ENCODE data around the gene DLG2. TPM values are rescaled to one million over a fixed set of nuclear protein-coding genes. Genes with fewer than 3 reads are reported as not detected.
A peak's percentile ranks its signal among the peaks of the same experiment; 100 is the strongest.

DLG2 gene
- total and polyA plus RNA-seq, 2 of the 8 experiments (the other 6 are each of a cell fraction or from before 2014, with no cell fraction given) = 1.7 to 14.3 TPM

GRCh38 chr11:84675396-84676025 is 951.6 kb downstream of the DLG2 start:
- WGBS, 2 experiments (ENCODE audit: extremely low coverage in 1 of 2, insufficient coverage in 1 of 2, insufficient read length in 1 of 2, insufficient replicate concordance in 2 of 2, low coverage in 1 of 2, low lambda C conversion rate in 2 of 2, missing lambda C conversion rate in 1 of 2) = 92% methylated on average over 5 of the region's 5 CpGs; no CpG with 5 or more reads in 1 of the 2 experiments
- no peak overlapping the region for H3K18ac ChIP-seq (ENCODE audit: extremely low read depth, low read length)
- no peak overlapping the region for H2BK20ac ChIP-seq (ENCODE audit: low read length)
- H3K27ac ChIP-seq (ENCODE audit: low read depth, low read length) = no peak overlapping the region
- H3K4me2 ChIP-seq (ENCODE audit: insufficient read depth in 1 of 2, low read depth in 2 of 2, low read length in 2 of 2) = no peak overlapping the region
- H3K14ac ChIP-seq (ENCODE audit: insufficient read length) = no peak overlapping the region
- no peaks in the 10 kb centered on the region for H3K23me2 ChIP-seq (ENCODE audit: low read depth, low read length)
- H2BK12ac ChIP-seq (ENCODE audit: low read depth, low read length) = peak overlapping the region; percentile 0; the same call in 1 of the 2 replicates
- DNase-seq (ENCODE audit: low read depth in 1 of 2, low spot score in 2 of 2) (no peak), FAIRE-seq (no peak)
- no peak overlapping the region for H2BK15ac ChIP-seq (ENCODE audit: low read length)
- TF ChIP-seq, protein P1, sequence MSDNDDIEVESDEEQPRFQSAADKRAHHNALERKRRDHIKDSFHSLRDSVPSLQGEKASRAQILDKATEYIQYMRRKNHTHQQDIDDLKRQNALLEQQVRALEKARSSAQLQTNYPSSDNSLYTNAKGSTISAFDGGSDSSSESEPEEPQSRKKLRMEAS (IDR thresholded peaks at IDR 0.05) = no peak
- TF ChIP-seq SP2 (IDR thresholded peaks at IDR 0.05; ENCODE audit: low read length) (no peak), CTCF (IDR thresholded peaks at IDR 0.05; ENCODE audit: control extremely low read depth in 1 of 3, insufficient read depth in 1 of 3, low read depth in 1 of 3, low read length in 3 of 3) (no peak), RXRA (IDR thresholded peaks at IDR 0.05; ENCODE audit: insufficient read depth, low read depth, low read length) (no peak), TEAD4 (IDR thresholded peaks at IDR 0.05; ENCODE audit: low read depth, low read length) (no peak), KDM5A (IDR thresholded peaks at IDR 0.05; ENCODE audit: low read length) (no peak), RAD21 (IDR thresholded peaks at IDR 0.05 in 1 of 2, conservative IDR thresholded peaks at IDR 0.05 in 1 of 2; ENCODE audit: low read depth in 2 of 2, low read length in 2 of 2) (no peak)
- H3K4ac ChIP-seq (replicated peaks; ENCODE audit: insufficient read length, low read depth, low read length) = no peak overlapping the region
- no peaks in the 10 kb centered on the region for H4K20me1 ChIP-seq (replicated peaks in 1 of 2; ENCODE audit: control insufficient read depth in 1 of 2, insufficient read depth in 2 of 2, low read length in 2 of 2)
- no peak overlapping the region for H3K56ac ChIP-seq (replicated peaks; ENCODE audit: insufficient read length, low read depth, low read length)
- peaks cover 0 to 15% (median 3%) of the 10 kb centered on the region in 4 experiments; a peak in 2 of 7 replicates for H3K4me1 ChIP-seq (replicated peaks in 1 of 4; ENCODE audit: control insufficient read depth in 3 of 4, insufficient read depth in 4 of 4, low read length in 3 of 4)
- no peak overlapping the region for H4K8ac ChIP-seq (ENCODE audit: extremely low read depth, insufficient read depth, low read length)
- H4K91ac ChIP-seq (replicated peaks; ENCODE audit: insufficient read length, low read length) = no peak overlapping the region
- H3K27me3 ChIP-seq (replicated peaks in 1 of 4; ENCODE audit: control insufficient read depth in 3 of 4, extremely low read depth in 1 of 4, insufficient read depth in 3 of 4, low read length in 3 of 4) = no peaks in the 10 kb centered on the region
- ChIA-PET POLR2A (ENCODE audit: partially characterized antibody) (no interaction called here), CTCF (ENCODE audit: partially characterized antibody) (interaction anchor here (0.8 to 1.6 kb wide), 3 partner anchors 10 to 184 kb away, joined by 3 to 5 read pairs (median 4); no protein-coding TSS in a partner anchor)
- no peaks in the 10 kb centered on the region for H3K9me3 ChIP-seq (ENCODE audit: insufficient read depth in 2 of 2, low read depth in 1 of 2, low read length in 1 of 2)
- no peaks in the 10 kb centered on the region for H3K79me1 ChIP-seq (ENCODE audit: low read depth, low read length)
- H2BK120ac ChIP-seq (replicated peaks; ENCODE audit: low read depth, low read length) = no peak overlapping the region
- no peak overlapping the region for H2BK5ac ChIP-seq (ENCODE audit: low read depth, low read length)
- no peak overlapping the region for H4K5ac ChIP-seq (ENCODE audit: insufficient read length, low read depth, low read length)
- no peak overlapping the region for H3K4me3 ChIP-seq (ENCODE audit: extremely low read depth in 1 of 4, insufficient read depth in 2 of 4, low read depth in 3 of 4, low read length in 4 of 4)
- H3K79me2 ChIP-seq (ENCODE audit: control insufficient read depth in 1 of 2, insufficient read depth in 2 of 2, low read length in 2 of 2) = no peaks in the 10 kb centered on the region
- H2AK5ac ChIP-seq (ENCODE audit: low read depth, low read length) = no peak overlapping the region
- H3K9ac ChIP-seq (replicated peaks in 1 of 4; ENCODE audit: extremely low read depth in 1 of 4, low read depth in 3 of 4, low read length in 3 of 4) = no peak overlapping the region
- no peak overlapping the region for H3K23ac ChIP-seq (ENCODE audit: insufficient read length)
- H2AFZ ChIP-seq (ENCODE audit: low read length) = no peak overlapping the region
- no peaks in the 10 kb centered on the region for H3K36me3 ChIP-seq (ENCODE audit: control insufficient read depth in 2 of 4, insufficient read depth in 4 of 4, low read length in 3 of 4)
